BJ (cell line): Measurements from ENCODE around the gene VN1R5. TPM values are rescaled to one million over a fixed set of nuclear protein-coding genes. Genes with fewer than 3 reads are reported as not detected.
"Not testable (repeated sequence)": the region's sequence is repeated elsewhere in the genome, so short reads cannot be mapped to it uniquely, and the experiment has no call there.

Experiments
- CTCF ChIA-PET: fragments of 350-600 bp; formaldehyde crosslinking; extraction: SDS; loops from one replicate; lab custom pipeline; 2021; ENCODE audit warnings: antibody characterized with exemption, inconsistent platforms; lab: Yijun Ruan, JAX
- POLR2A ChIA-PET: fragments of 300-600 bp; sonication (Branson Sonifier 250); formaldehyde crosslinking; extraction: SDS; loops from one replicate; lab custom pipeline; 2021; ENCODE audit warnings: antibody characterized with exemption; lab: Charles Lee
- DNase-seq: peaks from one replicate; pipeline ENCODE4 v3.0.0-alpha.2; 2011; ENCODE audit warnings: low read depth
- H3K27me3 ChIP-seq: 2 replicates; pipeline ENCODE4 v1.6.0; 2011; ENCODE audit warnings: low read length; ENCODE audit not compliant: control insufficient read depth, insufficient read depth
- H3K36me3 ChIP-seq: 2 replicates; pipeline ENCODE4 v1.5.1; 2011; ENCODE audit warnings: low read length; ENCODE audit not compliant: control insufficient read depth, insufficient read depth
- H3K4me3 ChIP-seq: 2 replicates; pipeline ENCODE4 v1.5.1; 2011; ENCODE audit warnings: low read depth, mild to moderate bottlenecking, control low read depth, low read length
- polyA minus RNA-seq: library from RNA; depleted of rRNA, polyadenylated mRNA; stranded (reverse); fragments of >200 nt; gene quantifications from 2 replicates; pipeline ENCODE4 v1.2.3, GENCODE V29; 2011; rRNA and poly(A)+ RNA removed
- polyA plus RNA-seq: library from polyadenylated mRNA; depleted of rRNA; stranded (reverse); fragments of >200 nt; gene quantifications from 2 replicates; pipeline ENCODE4 v1.2.3, GENCODE V29; 2011; rRNA removed
- TF ChIP-seq, protein P1 (sequence below): IDR thresholded peaks from 2 replicates; pipeline ENCODE4 v1.5.1; 2011; ENCODE audit warnings: low read depth, mild to moderate bottlenecking, control low read depth, inconsistent platforms, low read length, moderate library complexity; ENCODE audit not compliant: insufficient read depth

VN1R5 gene
- polyA plus RNA-seq (not detected in 2 replicates), polyA minus RNA-seq (not detected in 2 replicates)

DNA sequence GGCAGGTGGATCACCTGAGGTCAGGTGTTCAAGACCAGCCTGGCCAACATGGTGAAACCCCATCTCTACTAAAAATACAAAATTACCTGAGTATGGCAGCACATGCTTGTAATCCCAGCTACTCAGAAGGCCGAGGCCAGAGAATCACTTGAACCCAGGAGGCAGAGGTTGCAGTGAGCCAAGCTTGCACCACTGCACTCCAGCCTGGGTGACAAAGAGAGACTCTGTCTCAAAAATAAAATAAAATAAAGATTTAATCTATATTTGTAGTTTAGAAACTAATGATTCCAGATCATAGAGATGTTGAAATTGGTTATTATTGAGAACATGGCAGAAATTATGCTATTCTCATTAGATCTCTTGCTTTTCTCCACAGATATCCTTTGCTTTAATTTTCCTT is at the start of gene VN1R5:
Gene VN1R5, plus strand, starts transcription at position 301 of the 400 bp plus-strand sequence.
- H3K27me3 ChIP-seq, H3K36me3 ChIP-seq, POLR2A ChIA-PET, DNase-seq, H3K4me3 ChIP-seq: not testable (repeated sequence)
- CTCF ChIA-PET = interaction anchor here (0.6 kb wide), 1 partner anchor 69 kb away, joined by 4 read pairs; no protein-coding TSS in a partner anchor

GRCh38 chr1:247209396-247209795 is 46.5 kb upstream of the VN1R5 start:
- DNase-seq = no peak
- ChIA-PET CTCF (no interaction called here), POLR2A (no interaction called here)
- TF ChIP-seq, protein P1, sequence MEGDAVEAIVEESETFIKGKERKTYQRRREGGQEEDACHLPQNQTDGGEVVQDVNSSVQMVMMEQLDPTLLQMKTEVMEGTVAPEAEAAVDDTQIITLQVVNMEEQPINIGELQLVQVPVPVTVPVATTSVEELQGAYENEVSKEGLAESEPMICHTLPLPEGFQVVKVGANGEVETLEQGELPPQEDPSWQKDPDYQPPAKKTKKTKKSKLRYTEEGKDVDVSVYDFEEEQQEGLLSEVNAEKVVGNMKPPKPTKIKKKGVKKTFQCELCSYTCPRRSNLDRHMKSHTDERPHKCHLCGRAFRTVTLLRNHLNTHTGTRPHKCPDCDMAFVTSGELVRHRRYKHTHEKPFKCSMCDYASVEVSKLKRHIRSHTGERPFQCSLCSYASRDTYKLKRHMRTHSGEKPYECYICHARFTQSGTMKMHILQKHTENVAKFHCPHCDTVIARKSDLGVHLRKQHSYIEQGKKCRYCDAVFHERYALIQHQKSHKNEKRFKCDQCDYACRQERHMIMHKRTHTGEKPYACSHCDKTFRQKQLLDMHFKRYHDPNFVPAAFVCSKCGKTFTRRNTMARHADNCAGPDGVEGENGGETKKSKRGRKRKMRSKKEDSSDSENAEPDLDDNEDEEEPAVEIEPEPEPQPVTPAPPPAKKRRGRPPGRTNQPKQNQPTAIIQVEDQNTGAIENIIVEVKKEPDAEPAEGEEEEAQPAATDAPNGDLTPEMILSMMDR = no peak
- Histone ChIP-seq H3K4me3 (peak overlapping the region; percentile 97), H3K27me3 (no peaks in the 10 kb centered on the region), H3K36me3 (peaks cover 2% of the 10 kb centered on the region)

GRCh38 chr1:247210062-247210375 is 45.9 kb upstream of the VN1R5 start:
- Histone ChIP-seq H3K27me3 (no peaks in the 10 kb centered on the region), H3K36me3 (peaks cover 2% of the 10 kb centered on the region), H3K4me3 (peak overlapping the region; percentile 97)
- ChIA-PET POLR2A (interaction anchor here (0.5 kb wide), 1 partner anchor 433 kb away, joined by 9 read pairs; no protein-coding TSS in a partner anchor), CTCF (interaction anchor here (1.0 kb wide), 1 partner anchor 15 kb away, joined by 3 read pairs; no protein-coding TSS in a partner anchor)
- no peak for DNase-seq
- TF ChIP-seq, protein P1 = no peak

DNA sequence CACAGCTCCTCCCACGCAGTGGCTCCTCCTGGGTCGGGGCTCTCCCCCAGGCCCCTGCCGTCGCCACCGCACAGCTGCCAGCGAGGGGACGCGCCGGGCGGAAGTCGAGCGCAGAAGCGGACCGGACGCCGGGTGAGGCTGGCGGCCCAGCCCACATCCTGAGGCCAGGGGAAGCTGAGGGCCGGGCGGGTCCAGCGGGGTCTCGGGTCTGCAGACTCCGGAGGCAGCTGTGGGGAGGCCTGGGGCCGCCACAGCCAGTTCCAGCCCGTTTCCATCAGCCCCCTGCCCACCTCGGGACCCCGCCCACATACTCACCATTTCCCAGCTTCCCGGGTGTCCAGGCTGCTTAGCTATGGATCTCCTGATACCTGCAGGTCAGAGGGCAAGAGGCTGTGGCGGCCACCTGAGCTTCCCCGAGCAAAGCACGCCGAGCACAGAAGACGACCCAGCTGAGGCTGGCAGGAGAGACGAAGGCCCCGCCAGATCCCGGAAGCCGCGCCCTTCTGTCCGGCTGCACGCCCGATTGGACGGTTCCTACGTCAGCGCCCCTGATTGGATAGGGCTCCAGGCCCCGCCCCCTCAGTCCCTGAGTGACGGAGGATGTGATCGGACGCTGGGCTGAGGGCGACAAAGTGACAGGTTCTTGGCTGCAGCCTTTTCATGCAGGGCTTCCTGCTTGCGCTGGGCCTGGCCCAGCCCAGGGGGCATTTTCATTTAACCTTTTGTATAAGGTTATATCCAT is 45.3 kb upstream of the VN1R5 start:
- peak; percentile 39 for DNase-seq
- Histone ChIP-seq H3K36me3 (peaks cover 2% of the 10 kb centered on the region), H3K4me3 (peak overlapping the region; percentile 97), H3K27me3 (no peaks in the 10 kb centered on the region)
- ChIA-PET POLR2A (interaction anchor here (0.5 kb wide), 1 partner anchor 433 kb away, joined by 9 read pairs; no protein-coding TSS in a partner anchor), CTCF (interaction anchor here (1.0 kb wide), 1 partner anchor 14 kb away, joined by 3 read pairs; no protein-coding TSS in a partner anchor)
- TF ChIP-seq, protein P1 = no peak

- ChIA-PET POLR2A (no interaction called here), CTCF (no interaction called here)
- Histone ChIP-seq H3K36me3 (peaks cover 2% of the 10 kb centered on the region), H3K27me3 (no peaks in the 10 kb centered on the region), H3K4me3 (no peak overlapping the region)
- DNase-seq = no peak
- TF ChIP-seq, protein P1 = no peak
Measured at GRCh38 chr1:247211339-247211738, 44.5 kb upstream of the VN1R5 start.
